Karpas-422 (cell line): ENCODE measurements around the gene AP1G2. TPM values are rescaled to one million over a fixed set of nuclear protein-coding genes. Genes with fewer than 3 reads are reported as not detected.

ENCODE experiments used
- DNase-seq: peaks from one replicate; pipeline ENCODE4 v3.0.0-alpha.2; 2015
- H2AFZ ChIP-seq: fragments of 200-600 bp; sonication (generic); 2 replicates; pipeline ENCODE4 v1.6.1; 2014; ENCODE audit warnings: antibody characterized with exemption, low read length, mixed read lengths
- H3K27ac ChIP-seq: fragments of 200-600 bp; sonication (generic); 2 replicates; pipeline ENCODE4 v1.5.1; 2014; ENCODE audit warnings: mild to moderate bottlenecking, low read length, moderate library complexity
- H3K27me3 ChIP-seq: fragments of 200-600 bp; sonication (generic); 2 replicates; pipeline ENCODE4 v1.6.1; 2014; ENCODE audit warnings: low read length, mixed read lengths
- H3K36me3 ChIP-seq: fragments of 200-600 bp; sonication (generic); 2 replicates; pipeline ENCODE4 v1.6.1; 2014; ENCODE audit warnings: low read length, mixed read lengths; ENCODE audit not compliant: insufficient read depth
- H3K4me1 ChIP-seq: fragments of 200-600 bp; sonication (generic); 2 replicates; pipeline ENCODE4 v1.6.1; 2014; ENCODE audit warnings: mild to moderate bottlenecking, low read length, mixed read lengths
- H3K4me2 ChIP-seq: fragments of 200-600 bp; sonication (generic); 2 replicates; pipeline ENCODE4 v1.6.1; 2014; ENCODE audit warnings: low read length, low read depth, mild to moderate bottlenecking; ENCODE audit not compliant: poor library complexity, severe bottlenecking
- H3K4me3 ChIP-seq: fragments of 200-600 bp; sonication (generic); 2 replicates; pipeline ENCODE4 v1.5.1; 2014; ENCODE audit warnings: mild to moderate bottlenecking, antibody characterized with exemption, low read length, mixed read lengths
- H3K79me2 ChIP-seq: fragments of 200-600 bp; sonication (generic); 2 replicates; pipeline ENCODE4 v1.6.1; 2014; ENCODE audit warnings: mild to moderate bottlenecking, low read length, mixed read lengths
- H3K9ac ChIP-seq: fragments of 200-600 bp; sonication (generic); 2 replicates; pipeline ENCODE4 v1.6.0; 2014; ENCODE audit warnings: low read length
- H3K9me2 ChIP-seq: fragments of 200-600 bp; sonication (generic), shearing (Covaris generic); replicated peaks from 2 replicates; pipeline ENCODE4 v1.6.0; 2014; ENCODE audit warnings: mild to moderate bottlenecking, low read length, moderate library complexity; ENCODE audit not compliant: insufficient read depth
- H3K9me3 ChIP-seq: fragments of 300-700, 200-600 bp; sonication (generic); 2 replicates; pipeline ENCODE4 v1.6.1; 2014; ENCODE audit warnings: low read length, mixed read lengths
- H4K20me1 ChIP-seq: fragments of 200-600 bp; sonication (generic); 2 replicates; pipeline ENCODE4 v1.6.1; 2014; ENCODE audit warnings: mild to moderate bottlenecking, antibody characterized with exemption, low read length, low read depth; ENCODE audit not compliant: insufficient read depth
- total RNA-seq: library from RNA; depleted of rRNA; stranded (reverse); fragments of >200 nt; shearing (Covaris generic); gene quantifications from 2 replicates; pipeline ENCODE4 v1.2.3, GENCODE V29; 2014; ENCODE audit warnings: low replicate concordance

AP1G2 gene
- total RNA-seq, 1 experiment from 2014 or later = 207 TPM

GRCh38 chr14:23559926-23560520 is 7.6 kb downstream of the AP1G2 start:
- no peak overlapping the region for H2AFZ ChIP-seq
- H3K27ac ChIP-seq = no peak overlapping the region
- H3K27me3 ChIP-seq = no peaks in the 10 kb centered on the region
- no peak overlapping the region for H3K9ac ChIP-seq
- H3K36me3 ChIP-seq = peaks cover 45% of the 10 kb centered on the region
- no peaks in the 10 kb centered on the region for H3K9me2 ChIP-seq
- DNase-seq = no peak
- H4K20me1 ChIP-seq = peaks cover 6% of the 10 kb centered on the region
- no peaks in the 10 kb centered on the region for H3K9me3 ChIP-seq
- H3K79me2 ChIP-seq = peaks cover 36% of the 10 kb centered on the region
- H3K4me1 ChIP-seq = peaks cover 28% of the 10 kb centered on the region
- H3K4me3 ChIP-seq = no peak overlapping the region
- H3K4me2 ChIP-seq = no peak overlapping the region

DNA sequence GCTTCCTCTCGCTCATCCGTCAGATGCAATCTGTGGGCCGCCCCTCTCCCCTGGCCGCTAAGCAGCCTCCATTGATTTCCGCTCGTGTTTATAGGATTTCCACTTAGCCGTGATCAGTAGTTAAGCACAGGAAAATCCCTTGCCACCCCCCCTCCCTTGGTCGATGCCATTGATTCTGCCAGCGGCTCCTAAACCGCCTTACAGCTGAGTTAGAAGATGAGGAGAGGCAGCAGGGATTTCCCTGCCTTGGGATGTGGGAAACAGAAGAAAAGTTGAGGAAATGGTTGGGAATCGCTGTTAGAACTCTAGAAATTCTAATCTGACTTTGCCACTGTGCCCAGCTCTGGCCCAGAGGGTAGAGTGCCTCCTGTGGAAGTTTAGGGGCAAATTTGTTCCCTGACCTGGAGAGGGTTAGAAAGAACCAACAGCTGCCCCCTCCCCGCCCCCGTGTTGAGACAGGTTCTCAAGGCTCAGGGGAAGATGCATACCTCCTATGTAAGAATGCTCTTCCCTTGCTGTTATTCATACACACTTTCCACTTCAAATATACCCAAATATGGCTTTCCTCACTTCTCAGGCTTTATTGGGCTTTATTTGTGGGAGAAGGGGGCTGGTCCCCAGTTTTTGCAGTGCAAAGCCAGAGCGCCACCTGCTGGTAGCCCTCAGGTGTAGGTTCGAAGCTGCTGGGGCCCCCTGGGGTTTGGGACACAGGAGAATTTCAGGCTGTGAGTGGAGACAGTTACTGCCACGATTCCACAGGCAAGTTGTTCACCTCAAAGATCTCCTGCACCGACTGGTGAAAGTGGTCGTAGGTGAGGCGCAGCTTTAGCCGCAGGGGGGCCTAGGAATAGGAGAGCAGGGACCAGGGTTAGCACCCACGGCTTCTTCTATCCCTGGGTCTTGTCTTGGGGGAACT is 8.3 kb downstream of the AP1G2 start:
- H3K36me3 ChIP-seq = peaks cover 42% of the 10 kb centered on the region
- peaks cover 6% of the 10 kb centered on the region for H4K20me1 ChIP-seq
- H3K9ac ChIP-seq = no peak overlapping the region

DNA sequence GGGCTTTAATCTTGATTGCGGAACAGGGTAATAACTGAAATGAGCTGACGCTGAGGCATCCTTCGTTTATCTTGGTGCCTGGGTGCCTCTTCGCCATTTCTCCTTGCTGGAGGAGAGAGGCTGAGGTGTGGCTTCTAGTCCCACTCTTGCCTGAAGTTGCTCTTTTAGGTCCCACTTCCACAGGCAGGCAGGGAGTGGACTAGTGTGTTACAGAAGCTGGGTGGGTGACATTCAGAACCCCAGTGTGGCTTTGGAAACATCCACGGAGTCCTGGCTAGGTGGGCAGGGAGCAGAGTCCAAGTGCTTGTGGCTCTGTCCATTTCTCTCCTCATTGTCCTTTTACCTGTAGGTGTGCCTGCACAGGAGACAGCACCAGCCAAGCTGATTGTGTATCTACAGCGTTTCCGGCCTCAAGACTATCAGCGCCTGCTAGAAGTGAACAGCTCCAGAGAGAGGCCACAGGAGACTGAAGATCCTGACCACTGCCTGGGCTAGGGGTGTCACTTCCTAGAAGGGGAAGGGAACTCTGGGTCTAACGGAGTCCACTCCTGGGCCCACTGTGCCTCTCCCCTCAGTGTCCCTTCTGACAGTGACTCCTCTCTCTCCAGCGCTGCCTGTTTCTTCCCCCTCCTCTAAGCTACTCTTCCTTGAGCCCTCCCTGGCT is 9.1 kb downstream of the AP1G2 start:
- peaks cover 6% of the 10 kb centered on the region for H4K20me1 ChIP-seq
- H2AFZ ChIP-seq = no peak overlapping the region
- no peak overlapping the region for H3K27ac ChIP-seq
- H3K9ac ChIP-seq = peak overlapping the region; percentile 93; the same call in 1 of the 2 replicates
- H3K79me2 ChIP-seq = peaks cover 40% of the 10 kb centered on the region
- no peaks in the 10 kb centered on the region for H3K27me3 ChIP-seq
- H3K4me3 ChIP-seq = peak overlapping the region; percentile 86; the same call in 1 of the 2 replicates
- no peaks in the 10 kb centered on the region for H3K9me2 ChIP-seq
- peaks cover 34% of the 10 kb centered on the region for H3K4me1 ChIP-seq
- no peaks in the 10 kb centered on the region for H3K9me3 ChIP-seq
- no peak for DNase-seq
- peaks cover 42% of the 10 kb centered on the region for H3K36me3 ChIP-seq
- H3K4me2 ChIP-seq = peak overlapping the region; percentile 96

More for the DNA sequence above, 8.3 kb downstream of the AP1G2 start:
- no peak overlapping the region for H3K4me3 ChIP-seq
- no peaks in the 10 kb centered on the region for H3K27me3 ChIP-seq
- H3K4me1 ChIP-seq = peaks cover 34% of the 10 kb centered on the region
- H3K9me3 ChIP-seq = no peaks in the 10 kb centered on the region
- peaks cover 40% of the 10 kb centered on the region for H3K79me2 ChIP-seq
- H3K9me2 ChIP-seq = no peaks in the 10 kb centered on the region
- H3K4me2 ChIP-seq = no peak overlapping the region
- DNase-seq = peak; percentile 93
- no peak overlapping the region for H3K27ac ChIP-seq
- H2AFZ ChIP-seq = no peak overlapping the region

DNA sequence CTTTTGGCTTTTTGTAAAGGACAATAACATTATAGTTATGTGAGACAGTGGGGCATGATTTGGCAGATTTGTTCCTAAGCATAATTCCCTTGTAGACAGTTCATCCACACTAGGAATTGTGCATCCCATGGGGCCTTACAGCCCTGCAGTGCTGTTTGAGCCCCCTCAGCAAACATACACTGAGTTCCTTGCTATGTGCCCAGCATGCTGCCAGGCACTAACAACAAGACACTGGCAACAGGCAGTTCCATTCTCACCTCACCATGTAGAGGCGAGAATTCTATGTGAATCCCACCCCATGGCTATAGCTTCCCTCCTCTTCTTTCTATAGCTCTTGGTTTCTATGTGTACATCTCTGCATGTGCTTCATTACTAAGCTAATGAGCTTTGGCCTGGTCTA is 9.6 kb downstream of the AP1G2 start:
- H3K9ac ChIP-seq = peak overlapping the region; percentile 93
- peak overlapping the region; percentile 96 for H3K4me2 ChIP-seq
- peaks cover 40% of the 10 kb centered on the region for H3K79me2 ChIP-seq
- H3K27ac ChIP-seq = peak overlapping the region; percentile 73
- H3K9me3 ChIP-seq = no peaks in the 10 kb centered on the region
- H3K9me2 ChIP-seq = no peaks in the 10 kb centered on the region
- H3K27me3 ChIP-seq = no peaks in the 10 kb centered on the region
- no peak overlapping the region for H2AFZ ChIP-seq
- H4K20me1 ChIP-seq = peaks cover 6% of the 10 kb centered on the region
- no peak for DNase-seq
- H3K4me1 ChIP-seq = peaks cover 34% of the 10 kb centered on the region
- peaks cover 42% of the 10 kb centered on the region for H3K36me3 ChIP-seq
- H3K4me3 ChIP-seq = peak overlapping the region; percentile 86

DNA sequence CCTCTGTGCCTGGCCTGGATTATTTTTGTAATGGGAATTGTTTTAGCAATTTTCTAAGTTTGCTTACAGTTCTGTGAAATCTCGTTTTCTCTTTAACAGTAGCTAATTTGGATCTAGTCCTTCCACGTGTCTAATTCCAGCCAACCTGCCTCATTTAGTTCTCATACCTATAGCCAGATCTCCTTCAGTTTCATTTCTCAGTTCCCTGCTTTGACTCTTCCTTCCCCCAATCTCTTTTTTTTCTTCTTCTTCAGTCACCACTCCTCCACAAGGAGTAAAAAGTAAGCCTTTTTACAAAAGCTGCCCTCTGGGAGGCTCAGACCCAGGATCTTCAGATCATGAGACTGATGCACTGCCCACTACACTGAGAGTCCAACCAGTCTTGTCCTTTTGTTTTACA is 10.1 kb downstream of the AP1G2 start:
- Histone ChIP-seq H3K4me3 (peak overlapping the region; percentile 86), H3K27me3 (no peaks in the 10 kb centered on the region), H2AFZ (no peak overlapping the region), H3K9me3 (no peaks in the 10 kb centered on the region), H3K9ac (peak overlapping the region; percentile 93), H3K27ac (peak overlapping the region; percentile 73), H3K4me1 (peaks cover 34% of the 10 kb centered on the region), H3K9me2 (no peaks in the 10 kb centered on the region), H3K79me2 (peaks cover 40% of the 10 kb centered on the region), H4K20me1 (peaks cover 6% of the 10 kb centered on the region), H3K36me3 (peaks cover 41% of the 10 kb centered on the region), H3K4me2 (peak overlapping the region; percentile 96)
- DNase-seq = peak; percentile 69

- Histone ChIP-seq H3K79me2 (peaks cover 40% of the 10 kb centered on the region), H3K4me1 (peaks cover 36% of the 10 kb centered on the region), H3K4me2 (peak overlapping the region; percentile 96), H3K9ac (peak overlapping the region; percentile 93), H3K27me3 (no peaks in the 10 kb centered on the region), H3K9me3 (no peaks in the 10 kb centered on the region), H3K36me3 (peaks cover 35% of the 10 kb centered on the region), H2AFZ (peak overlapping the region; percentile 91; the same call in 1 of the 2 replicates), H3K4me3 (peak overlapping the region; percentile 86), H3K27ac (peak overlapping the region; percentile 73), H4K20me1 (peaks cover 6% of the 10 kb centered on the region), H3K9me2 (no peaks in the 10 kb centered on the region)
- peak; percentile 85 for DNase-seq
Observed at GRCh38 chr14:23556700-23557440, 10.7 kb downstream of the AP1G2 start.

DNA sequence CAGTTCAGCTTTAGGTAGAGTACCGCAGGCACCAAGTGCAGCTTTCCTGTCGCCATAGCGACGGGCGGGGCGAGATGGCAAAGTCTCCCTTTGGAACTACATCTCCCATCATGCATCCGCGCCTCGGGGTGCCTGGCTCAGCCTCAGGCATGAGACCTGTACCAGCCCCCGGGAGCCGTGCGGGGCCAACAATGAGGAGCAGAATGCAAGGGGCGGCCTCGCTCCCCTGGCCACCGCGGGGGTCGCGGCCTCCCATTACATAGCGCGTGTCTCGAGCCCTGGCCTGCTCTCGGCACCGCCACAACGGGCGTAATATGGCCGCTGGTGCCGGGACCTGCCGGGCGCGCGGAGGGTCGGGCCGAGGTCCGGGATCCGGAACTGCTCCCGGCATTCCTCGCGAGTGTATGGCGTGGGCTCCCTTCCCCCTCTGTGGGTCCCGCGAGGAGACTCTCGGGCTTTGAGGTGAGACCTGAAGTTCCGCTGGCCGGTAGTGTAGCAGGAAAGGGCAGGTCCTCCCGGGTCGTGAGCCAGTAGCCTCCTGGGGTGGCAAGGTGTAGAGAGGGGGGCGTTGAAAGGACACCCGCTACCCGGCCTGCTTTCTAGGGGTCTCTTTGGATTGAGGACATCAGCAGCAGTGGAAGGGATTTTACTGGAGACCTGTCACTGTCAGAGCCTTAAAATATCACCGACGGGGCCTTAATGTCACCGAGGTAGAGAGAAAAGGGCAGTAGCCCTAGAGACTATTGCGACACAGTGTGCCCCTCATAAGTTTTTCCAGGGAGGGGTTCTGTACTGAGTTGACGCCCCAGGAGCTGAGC is 11.5 kb downstream of the AP1G2 start, which contains the start of gene THTPA:
THTPA (plus strand) TSS at position 390 of the 818 bp plus-strand sequence. CDS start 487 bp downstream, outside the sequence.
- Histone ChIP-seq H4K20me1 (peaks cover 6% of the 10 kb centered on the region), H3K27ac (peak within 1 kb of the TSS; percentile 73), H3K4me3 (peak within 1 kb of the TSS; percentile 86), H3K4me2 (peak within 1 kb of the TSS; percentile 96), H3K36me3 (peaks cover 29% of the 10 kb centered on the region), H3K9me2 (no peaks in the 10 kb centered on the region), H2AFZ (peak within 1 kb of the TSS; percentile 91; the same call in 1 of the 2 replicates), H3K27me3 (no peaks in the 10 kb centered on the region), H3K9ac (peak within 1 kb of the TSS; percentile 93), H3K4me1 (peaks cover 44% of the 10 kb centered on the region), H3K9me3 (no peaks in the 10 kb centered on the region), H3K79me2 (peaks cover 40% of the 10 kb centered on the region)
- peak; percentile 98 for DNase-seq
